Ascending aorta (tissue), 2 donors: ENCODE data around the gene ARSB. TPM values are rescaled to one million over a fixed set of nuclear protein-coding genes. Genes with fewer than 3 reads are reported as not detected.

Experiments
- DNase-seq, 2 donors: peaks; one replicate each; pipeline ENCODE4 v3.0.0-alpha.2; 2019; ENCODE audit warnings: low spot score in 2 of 2
- H3K27ac ChIP-seq, 2 donors: fragments of 200-600 bp; sonication (generic); one replicate each; pipeline ENCODE4 v1.5.1; 2016 to 2017; ENCODE audit warnings: mild to moderate bottlenecking in 1 of 2
- H3K27me3 ChIP-seq: fragments of 200-600 bp; sonication (generic); one replicate; pipeline ENCODE4 v1.5.1; 2017
- H3K36me3 ChIP-seq, 2 donors: fragments of 200-600 bp; sonication (generic); one replicate each; pipeline ENCODE4 v1.5.1; 2016
- H3K4me1 ChIP-seq, 2 donors: fragments of 200-600 bp; sonication (generic); one replicate each; pipeline ENCODE4 v1.5.1; 2016 to 2017; ENCODE audit warnings: mild to moderate bottlenecking in 1 of 2
- H3K4me3 ChIP-seq, 2 donors: fragments of 200-600 bp; sonication (generic); one replicate each; pipeline ENCODE4 v1.5.1; 2016 to 2017; ENCODE audit warnings: mild to moderate bottlenecking in 1 of 2
- H3K9me3 ChIP-seq, 2 donors: fragments of 200-600 bp; sonication (generic); one replicate each; pipeline ENCODE4 v1.5.1; 2016
- CTCF ChIP-seq, 3 experiments: fragments of 200-600 bp in 2 of 3; fragments of 450-650 bp in 1 of 3; sonication (generic) in 2 of 3; IDR thresholded peaks; one replicate each; pipeline ENCODE4 v1.5.1; 2016 to 2019; ENCODE audit warnings: antibody characterized with exemption in 3 of 3, mild to moderate bottlenecking in 1 of 3, moderate library complexity in 1 of 3
- intact Hi-C: fragments of 100-400 bp; cut with DNase I; formaldehyde crosslinking; loops from one replicate; pipeline ENCODE4 v1.15.1; 2023
- total RNA-seq: library from RNA; depleted of rRNA; stranded (reverse); fragments of >200 nt; gene quantifications from one replicate; pipeline ENCODE4 v1.1.0, GENCODE V29; 2016

The ARSB gene
- total RNA-seq, 1 donor from 2014 or later: 18.6 TPM

GRCh38 chr5:78927657-78928282 is 57.3 kb downstream of the ARSB start:
- no peaks in the 10 kb centered on the region for H3K27me3 ChIP-seq

DNA sequence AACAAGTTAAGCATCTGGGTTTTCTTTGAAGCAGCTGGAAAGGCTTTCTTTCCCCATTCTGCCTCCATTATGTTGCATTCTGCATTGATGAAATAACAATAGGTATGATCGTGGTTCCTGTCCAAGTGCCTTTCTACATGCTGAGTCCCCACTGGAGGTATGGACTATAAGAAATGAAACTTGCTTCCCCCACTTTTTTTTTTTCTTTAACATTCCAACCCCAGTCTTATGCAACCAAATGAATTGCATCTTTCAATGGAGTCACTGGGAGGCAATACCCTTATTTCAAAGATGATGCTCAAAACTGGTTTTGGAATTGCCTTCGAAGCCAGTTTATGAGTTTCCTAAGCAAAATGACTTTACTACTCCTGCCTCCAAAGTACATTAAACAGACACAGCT is 58.9 kb downstream of the ARSB start:
- H3K36me3 ChIP-seq: no peaks in the 10 kb centered on the region
- no peak overlapping the region for H3K27ac ChIP-seq
- no peaks in the 10 kb centered on the region for H3K27me3 ChIP-seq
- H3K4me1 ChIP-seq: peaks cover 0 to 4% of the 10 kb centered on the region in 2 donors
- no peaks in the 10 kb centered on the region for H3K9me3 ChIP-seq
- no peak overlapping the region for H3K4me3 ChIP-seq
- no peak for DNase-seq
- intact Hi-C loops: no loop called here
- no peak for TF ChIP-seq CTCF (IDR thresholded peaks at IDR 0.05)

More at GRCh38 chr5:78927657-78928282, 57.3 kb downstream of the ARSB start:
- Histone ChIP-seq H3K27ac (no peak overlapping the region), H3K4me3 (no peak overlapping the region), H3K9me3 (no peaks in the 10 kb centered on the region), H3K36me3 (no peaks in the 10 kb centered on the region), H3K4me1 (peaks cover 0 to 4% of the 10 kb centered on the region in 2 donors)
- no peak for TF ChIP-seq CTCF (IDR thresholded peaks at IDR 0.05)
- intact Hi-C loops: no loop called here
- no peak for DNase-seq

DNA sequence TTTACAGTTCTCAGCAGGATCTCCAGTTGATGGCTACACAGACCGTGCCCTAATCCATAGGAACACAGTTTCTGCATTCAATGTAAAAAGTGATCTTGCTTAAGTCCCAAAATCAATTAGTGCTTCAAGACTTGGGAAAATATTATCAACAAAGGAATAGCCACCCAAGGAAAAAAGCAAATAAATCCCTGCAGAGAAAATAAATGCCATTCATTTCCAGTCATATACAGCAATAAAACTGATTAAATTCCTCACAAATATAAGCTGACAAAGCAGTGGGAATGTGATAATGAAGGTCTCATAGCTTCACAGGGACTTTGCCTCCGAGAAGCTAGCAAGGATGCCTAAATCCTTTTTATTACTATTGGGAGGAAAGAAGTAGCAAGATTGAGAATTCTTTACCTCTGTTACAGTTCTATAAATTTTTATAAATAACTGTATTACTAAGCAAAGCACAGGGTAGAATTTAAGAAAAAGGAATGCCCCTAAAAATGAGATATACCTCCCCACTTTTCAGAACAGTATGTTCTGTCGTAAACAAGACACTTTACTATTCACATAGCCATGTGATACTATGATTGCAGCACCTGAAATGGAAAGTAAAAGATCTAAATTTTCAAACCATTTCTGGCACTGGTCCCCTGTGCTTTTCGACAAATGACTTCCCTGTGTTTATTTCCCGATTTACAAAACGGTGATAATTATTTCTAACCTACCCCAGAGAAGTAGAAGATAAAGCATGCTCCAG is 59.8 kb downstream of the ARSB start:
- no peaks in the 10 kb centered on the region for H3K27me3 ChIP-seq
- intact Hi-C loops: no loop called here
- H3K4me1 ChIP-seq: no peaks in the 10 kb centered on the region
- no peaks in the 10 kb centered on the region for H3K9me3 ChIP-seq
- TF ChIP-seq CTCF (IDR thresholded peaks at IDR 0.05): no peak
- no peak for DNase-seq
- no peaks in the 10 kb centered on the region for H3K36me3 ChIP-seq
- H3K27ac ChIP-seq: no peak overlapping the region
- no peak overlapping the region for H3K4me3 ChIP-seq

GRCh38 chr5:78923622-78923970 is 61.5 kb downstream of the ARSB start:
- intact Hi-C loops: loop anchor here (5.0 kb wide), 1 partner anchor 386 kb away; no protein-coding TSS in a partner anchor
- H3K4me1 ChIP-seq: no peaks in the 10 kb centered on the region
- no peaks in the 10 kb centered on the region for H3K9me3 ChIP-seq
- no peak for DNase-seq
- no peaks in the 10 kb centered on the region for H3K27me3 ChIP-seq
- H3K27ac ChIP-seq: no peak overlapping the region
- no peak for TF ChIP-seq CTCF (IDR thresholded peaks at IDR 0.05)
- no peaks in the 10 kb centered on the region for H3K36me3 ChIP-seq
- no peak overlapping the region for H3K4me3 ChIP-seq

GRCh38 chr5:78922879-78923621 is 62.1 kb downstream of the ARSB start:
- Histone ChIP-seq H3K36me3 (no peaks in the 10 kb centered on the region), H3K4me3 (no peak overlapping the region), H3K27ac (no peak overlapping the region), H3K4me1 (no peaks in the 10 kb centered on the region), H3K9me3 (no peaks in the 10 kb centered on the region), H3K27me3 (no peaks in the 10 kb centered on the region)
- no peak for DNase-seq
- TF ChIP-seq CTCF (IDR thresholded peaks at IDR 0.05): no peak
- intact Hi-C loops: loop anchor here (5.0 kb wide), 1 partner anchor 386 kb away; no protein-coding TSS in a partner anchor
